HG02678 (cell line): ENCODE results near the gene ATP1A3.

Source experiments
- ATAC-seq: cut with Tn5 transposase; IDR thresholded peaks from one replicate; pipeline ENCODE4 v1.9.1; 2021; ENCODE audit warnings: mild to moderate bottlenecking, moderate library complexity; ENCODE audit not compliant: unreplicated experiment

Gene ATP1A3

GRCh38 chr19:41918653-41919244 lies 75.3 kb downstream of the ATP1A3 start:
- no peak for ATAC-seq

GRCh38 chr19:41918095-41918494 lies 75.9 kb downstream of the ATP1A3 start:
- no peak for ATAC-seq

DNA sequence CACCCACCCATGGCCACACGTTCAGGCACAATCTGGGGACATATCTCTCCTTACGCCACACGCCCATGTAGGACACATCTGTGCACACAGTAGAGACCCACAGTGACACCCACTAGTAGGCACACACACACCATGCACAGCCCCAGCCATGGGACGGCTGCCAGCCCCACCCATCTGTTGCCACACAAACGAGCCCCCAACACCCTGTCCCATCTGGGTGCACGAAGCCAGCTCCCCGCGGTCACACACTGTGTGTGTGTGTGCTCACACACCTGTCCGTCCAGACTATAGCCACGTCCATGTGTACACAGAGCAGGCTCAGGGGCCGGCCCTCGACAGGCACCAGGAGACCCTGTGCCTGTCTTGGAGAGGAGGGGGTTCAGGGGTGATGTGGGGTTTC lies 76.4 kb downstream of the ATP1A3 start:
- ATAC-seq, result no peak
